Measurements from ENCODE around the gene BBLN.
"Not testable (repeated sequence)": the region's sequence is repeated elsewhere in the genome, so short reads cannot be mapped to it uniquely, and the experiment has no call there.

BBLN gene

DNA sequence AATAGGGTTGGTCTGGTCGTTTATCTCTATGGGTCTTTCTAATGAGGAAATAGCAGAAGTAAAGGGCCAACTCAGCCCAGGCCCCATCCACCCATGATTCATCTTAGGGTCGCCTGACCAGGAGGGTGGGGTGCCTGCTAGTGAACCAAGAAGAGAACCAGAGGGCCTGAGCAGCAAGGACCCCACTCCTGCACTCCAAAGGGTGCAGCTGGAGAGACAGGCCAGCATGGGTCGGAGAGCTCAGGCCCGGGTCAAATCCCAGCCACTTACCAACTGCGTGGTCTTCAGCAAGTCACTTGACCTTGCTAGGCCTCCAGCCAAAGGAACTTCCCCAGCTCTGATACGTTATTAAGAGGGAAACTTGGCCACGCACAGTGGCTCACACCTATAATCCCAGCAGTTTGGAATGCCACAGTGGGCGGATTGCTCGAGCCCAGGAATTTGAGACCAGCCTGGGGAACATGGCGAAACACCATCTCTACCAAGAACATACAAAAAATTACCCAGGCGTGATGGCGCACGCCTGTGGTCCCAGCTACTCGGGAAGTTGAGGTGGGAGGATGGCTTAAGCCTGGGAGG is 4.3 kb downstream of the BBLN start:
- no peak for DNase-seq

DNA sequence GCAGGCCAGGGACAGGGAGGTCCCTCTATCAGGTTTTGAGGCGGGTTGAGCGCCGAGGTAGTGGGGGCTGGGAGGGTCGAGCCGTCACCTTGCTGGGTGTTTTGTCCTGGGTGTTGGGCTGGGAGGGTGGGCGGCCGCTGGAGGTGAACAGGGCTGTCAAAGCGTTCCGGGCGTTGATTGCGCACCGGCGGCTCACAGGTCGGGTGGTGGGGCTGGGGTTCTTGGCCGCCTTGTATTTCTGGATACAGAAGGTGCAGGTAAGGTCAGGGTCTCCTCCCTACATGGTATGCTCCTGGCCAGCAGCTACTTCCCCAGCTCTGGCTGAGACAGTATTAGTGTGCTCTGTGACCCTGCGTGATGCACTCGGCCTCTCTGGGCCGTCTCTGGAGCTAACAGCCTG is 6.1 kb downstream of the BBLN start:
- DNase-seq = no peak

DNA sequence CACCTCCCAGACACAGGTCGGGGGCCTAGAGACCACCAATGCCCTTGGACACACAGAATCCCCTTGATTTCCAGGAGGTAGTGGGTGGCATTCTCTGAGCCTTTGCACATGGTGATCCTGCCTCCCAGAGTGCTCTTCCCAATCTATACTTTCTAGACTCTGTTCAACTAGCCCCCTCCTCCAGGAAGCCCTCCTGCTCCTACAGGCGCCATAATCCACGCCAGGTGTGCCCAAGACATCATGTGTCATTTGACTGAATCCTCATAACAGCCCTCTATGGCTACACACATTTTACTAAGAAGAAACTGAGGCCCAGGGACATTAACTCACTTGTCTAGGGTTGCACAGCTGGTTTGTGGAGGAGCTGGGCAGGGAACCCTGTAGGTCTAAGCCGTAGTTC is 7.1 kb downstream of the BBLN start:
- DNase-seq = no peak

DNA sequence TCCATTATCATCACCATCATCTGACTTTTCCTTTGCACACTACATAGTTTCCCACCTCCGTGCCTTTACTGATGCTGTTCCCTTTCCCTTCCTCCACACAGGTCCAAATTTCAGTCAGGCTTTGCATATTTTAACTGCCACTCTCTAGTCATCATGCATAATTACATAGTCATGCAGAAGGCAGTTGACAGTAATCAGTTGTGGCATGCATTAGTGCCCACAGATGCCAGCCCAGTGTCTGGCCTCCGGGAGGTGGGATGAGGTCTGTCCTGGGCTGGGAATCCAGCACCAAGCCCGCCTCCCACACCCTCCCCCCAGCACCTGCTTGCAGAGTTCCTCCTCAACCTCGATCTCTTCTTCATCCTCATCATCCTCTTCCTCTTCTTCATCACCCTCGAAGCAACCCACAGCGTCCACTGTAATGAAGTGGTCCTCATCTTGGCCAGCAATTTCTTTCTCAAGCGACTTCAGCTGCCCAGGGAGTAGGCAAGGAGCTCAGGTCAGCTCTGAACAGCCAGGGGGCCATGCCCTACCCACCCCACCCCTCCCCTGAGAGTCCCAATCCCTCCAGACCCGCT is 8.8 kb downstream of the BBLN start:
- DNase-seq = no peak

DNA sequence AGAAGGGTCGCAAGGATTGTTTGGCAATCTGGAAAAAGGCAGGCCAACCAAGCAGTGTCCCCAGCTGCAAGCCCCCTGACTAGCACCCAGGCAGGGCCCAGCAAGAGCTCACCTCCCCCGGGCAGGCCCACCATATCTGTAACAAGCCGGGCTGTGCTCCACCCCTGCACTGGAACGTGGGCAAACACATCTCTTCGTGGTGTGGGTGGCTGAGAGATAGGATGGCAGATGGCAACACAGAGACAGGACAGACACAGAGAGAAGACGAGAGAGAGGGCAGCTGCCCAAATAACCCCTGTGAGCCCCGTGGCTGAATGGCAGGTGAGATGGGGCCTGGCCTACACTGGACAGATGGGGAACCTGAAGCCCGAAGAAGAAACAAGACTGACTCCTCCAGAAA is 9.4 kb downstream of the BBLN start:
- DNase-seq = no peak

DNA sequence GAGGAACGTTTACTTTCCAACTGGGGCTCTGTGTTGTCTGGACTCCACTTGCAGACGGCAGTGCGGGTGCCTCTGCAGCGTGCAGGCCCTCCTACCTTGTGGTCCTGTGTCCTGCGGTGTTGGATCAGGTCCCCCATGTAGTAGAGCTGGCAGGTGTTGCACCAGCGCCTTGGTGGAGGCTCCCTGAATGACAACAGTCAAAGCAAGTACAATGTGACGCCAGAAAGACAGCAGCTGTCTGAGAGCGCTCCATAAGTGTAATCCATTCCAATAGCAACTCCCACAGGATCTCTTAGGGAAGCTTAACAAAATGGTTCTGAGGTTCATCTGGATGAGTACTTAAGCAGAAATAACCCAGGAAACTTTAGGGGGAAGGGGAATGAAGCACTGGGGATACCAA is 9.9 kb downstream of the BBLN start:
- DNase-seq = no peak

DNA sequence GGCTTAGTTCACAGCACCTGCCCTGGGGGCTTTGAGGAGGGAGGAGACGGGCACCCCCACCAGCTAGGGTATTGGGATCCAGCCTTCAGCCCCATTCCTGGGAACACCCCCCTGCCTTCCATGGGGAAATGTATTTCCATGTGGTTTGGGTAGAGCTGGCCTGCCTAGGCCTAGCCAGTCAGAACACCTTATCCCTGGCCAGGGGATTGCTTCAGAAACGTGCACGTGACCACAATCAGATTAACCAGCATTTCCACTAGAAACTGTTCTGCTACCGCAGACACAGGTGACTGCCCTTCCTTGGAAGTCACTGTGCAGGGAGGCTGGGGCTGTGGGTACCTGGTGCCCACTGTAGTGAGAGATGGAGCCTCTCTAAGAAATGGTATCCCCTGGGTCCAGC is 14.0 kb downstream of the BBLN start:
- no peak for DNase-seq

DNA sequence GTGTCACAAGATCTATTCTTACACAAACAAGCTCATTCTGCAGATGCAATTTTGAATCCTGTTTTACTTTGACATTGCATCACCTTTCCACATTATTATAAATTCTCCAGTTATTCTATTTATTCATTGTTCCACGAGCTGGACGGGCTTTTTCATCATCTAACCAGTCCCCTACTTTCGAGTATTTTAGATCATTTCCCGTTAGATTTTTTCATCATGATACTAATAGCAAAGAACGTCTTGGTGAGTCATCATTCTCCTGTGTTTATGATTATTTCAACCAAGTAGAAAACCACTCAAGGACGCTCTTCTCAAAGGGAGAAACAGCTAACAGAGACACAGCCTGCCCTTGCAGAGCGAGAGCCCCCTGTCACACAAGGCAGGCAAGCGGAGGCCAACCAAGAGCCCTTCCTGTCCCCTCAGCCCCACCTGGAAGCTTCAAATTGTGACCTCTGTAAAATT is 15.1 kb downstream of the BBLN start:
- DNase-seq = no peak

DNA sequence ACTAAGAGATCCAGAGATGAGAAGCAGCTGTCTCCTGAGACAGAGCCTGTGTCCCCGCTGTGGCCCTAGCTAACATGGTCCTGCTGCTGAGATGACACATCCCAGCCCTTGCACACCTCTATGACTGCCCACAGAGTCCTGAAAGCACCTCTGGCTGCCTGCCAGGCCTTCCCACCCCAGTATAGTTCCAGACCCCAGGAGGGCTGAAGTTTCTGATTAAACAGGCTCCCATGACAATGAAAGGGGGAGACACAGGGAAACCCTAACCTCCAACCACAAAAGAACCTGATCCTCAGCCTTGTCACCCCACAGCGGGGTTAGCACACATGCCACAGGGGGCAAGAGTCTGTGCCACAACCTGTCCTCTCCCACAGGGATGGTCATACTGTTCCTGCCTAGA is 15.7 kb downstream of the BBLN start:
- no peak for DNase-seq

DNA sequence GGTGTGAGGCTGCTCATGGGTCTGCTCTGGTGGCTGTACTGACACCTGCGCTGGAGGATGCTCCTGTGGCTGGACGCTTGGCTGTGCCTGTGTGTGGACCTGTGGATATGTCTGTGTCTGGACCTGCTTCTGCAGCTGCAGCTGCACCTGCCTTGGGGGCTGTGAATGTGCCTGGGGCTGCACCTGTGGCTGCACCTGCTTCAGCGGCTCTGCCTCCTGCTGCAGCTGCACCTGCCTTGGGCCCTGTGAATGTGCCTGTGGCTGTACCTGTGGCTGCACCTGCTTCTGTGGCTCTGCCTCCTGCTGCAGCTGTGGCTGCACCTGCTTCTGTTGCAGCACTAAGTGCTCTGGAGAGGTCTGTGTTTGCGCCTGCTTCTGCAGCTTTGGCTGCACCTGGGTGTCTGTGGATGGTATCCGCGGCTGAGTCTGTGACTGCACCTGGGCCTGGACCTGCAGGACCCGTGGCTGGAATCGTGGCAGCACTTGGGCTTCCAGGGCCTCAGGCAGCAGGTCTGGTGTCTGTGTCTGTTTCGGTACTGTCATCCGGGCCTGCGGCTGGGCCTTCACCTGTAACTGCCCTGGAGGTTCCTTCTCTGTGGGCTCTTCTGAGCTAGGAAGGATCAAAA is 18.9 kb downstream of the BBLN start:
- DNase-seq = no peak

DNA sequence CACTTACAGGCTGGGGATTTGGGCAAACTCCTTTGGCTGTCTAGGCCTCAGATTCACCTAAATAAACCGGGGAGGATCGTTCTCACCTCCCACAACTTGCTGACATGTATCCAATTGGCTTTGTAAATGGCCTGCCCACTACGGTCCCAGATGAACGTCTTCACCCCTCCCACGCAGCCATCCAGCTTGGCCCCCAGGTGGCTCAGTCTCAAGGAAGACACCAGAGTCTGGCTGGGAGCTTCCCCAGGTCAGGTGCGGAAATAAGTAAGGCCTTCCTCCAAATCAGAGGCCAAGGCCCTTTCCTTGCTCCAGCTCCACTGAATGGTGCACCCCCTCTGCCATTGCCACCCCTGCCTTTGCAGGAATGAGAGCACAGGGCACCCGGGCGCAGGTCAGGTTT is 19.9 kb downstream of the BBLN start:
- no peak for DNase-seq

DNA sequence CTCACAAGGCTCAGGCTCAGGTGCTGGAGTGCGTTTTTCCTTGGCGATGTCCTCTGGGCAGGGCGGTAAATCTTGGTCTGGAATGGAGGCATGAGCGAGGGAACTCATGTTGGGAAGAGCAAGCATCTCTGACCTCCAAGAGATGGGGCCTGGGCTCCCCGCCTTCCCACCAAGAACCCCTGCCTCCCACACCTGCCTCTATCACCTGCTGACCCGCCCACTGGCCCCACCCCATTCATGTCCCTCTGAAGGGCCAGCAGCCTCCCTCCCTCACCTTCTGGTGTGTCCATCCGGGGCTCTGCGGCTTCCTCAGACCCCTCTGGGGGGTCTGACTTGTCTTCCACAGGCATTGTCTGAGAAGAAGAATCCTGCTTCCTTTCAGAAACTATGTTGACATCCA is 20.4 kb downstream of the BBLN start:
- DNase-seq = no peak

DNA sequence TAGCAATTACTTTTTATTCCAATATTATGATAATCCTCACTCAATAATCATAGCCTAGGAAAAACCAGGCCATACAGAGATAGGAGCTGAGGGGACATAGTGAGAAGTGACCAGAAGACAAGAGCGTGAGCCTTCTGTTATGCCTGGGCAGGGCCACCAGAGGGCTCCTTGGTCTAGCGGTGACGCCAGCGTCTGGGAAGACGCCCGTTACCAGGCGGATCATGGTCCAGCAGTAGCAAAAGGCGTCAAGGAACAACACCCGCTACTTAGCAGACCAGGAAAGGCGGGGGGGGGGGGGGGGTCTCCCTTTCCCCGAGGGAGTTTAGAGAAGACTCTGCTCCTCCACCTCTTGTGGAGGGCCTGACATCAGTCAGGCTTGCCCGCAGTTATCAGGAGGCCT is 21.4 kb downstream of the BBLN start:
- DNase-seq = not testable (repeated sequence)

DNA sequence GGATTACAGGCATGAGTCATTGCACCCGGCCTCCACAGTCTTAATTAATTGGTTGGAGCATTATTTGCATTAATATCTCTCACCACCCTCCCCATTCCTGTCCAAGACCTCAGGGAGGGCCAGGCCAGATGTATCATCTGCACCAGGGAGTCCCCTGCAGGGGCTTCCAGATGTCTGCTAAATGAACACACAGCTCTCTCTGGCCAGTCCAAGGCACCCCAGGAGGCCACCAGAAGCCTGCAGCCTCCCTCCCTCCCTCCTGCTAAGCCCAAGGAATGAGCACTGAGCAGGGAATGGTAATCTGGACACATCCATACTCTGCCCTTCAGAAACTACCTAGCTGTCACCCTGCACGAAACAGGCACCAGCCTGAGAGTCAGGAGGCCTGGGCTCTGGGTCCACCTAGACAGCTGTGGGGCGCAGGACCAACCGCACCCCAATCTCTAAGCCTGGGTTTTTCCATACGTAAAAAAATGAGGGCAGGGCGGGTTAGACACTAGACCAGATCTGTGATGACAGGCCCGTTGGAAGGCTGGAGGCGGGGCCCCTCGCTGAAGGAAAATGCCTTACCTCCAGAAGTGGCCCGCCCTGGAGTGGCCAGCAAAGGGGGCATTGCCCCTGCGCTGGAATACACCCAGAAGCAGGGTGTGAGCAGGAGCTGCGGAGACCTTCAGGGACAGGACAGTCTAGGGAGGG is 23.0 kb downstream of the BBLN start:
- DNase-seq = no peak

DNA sequence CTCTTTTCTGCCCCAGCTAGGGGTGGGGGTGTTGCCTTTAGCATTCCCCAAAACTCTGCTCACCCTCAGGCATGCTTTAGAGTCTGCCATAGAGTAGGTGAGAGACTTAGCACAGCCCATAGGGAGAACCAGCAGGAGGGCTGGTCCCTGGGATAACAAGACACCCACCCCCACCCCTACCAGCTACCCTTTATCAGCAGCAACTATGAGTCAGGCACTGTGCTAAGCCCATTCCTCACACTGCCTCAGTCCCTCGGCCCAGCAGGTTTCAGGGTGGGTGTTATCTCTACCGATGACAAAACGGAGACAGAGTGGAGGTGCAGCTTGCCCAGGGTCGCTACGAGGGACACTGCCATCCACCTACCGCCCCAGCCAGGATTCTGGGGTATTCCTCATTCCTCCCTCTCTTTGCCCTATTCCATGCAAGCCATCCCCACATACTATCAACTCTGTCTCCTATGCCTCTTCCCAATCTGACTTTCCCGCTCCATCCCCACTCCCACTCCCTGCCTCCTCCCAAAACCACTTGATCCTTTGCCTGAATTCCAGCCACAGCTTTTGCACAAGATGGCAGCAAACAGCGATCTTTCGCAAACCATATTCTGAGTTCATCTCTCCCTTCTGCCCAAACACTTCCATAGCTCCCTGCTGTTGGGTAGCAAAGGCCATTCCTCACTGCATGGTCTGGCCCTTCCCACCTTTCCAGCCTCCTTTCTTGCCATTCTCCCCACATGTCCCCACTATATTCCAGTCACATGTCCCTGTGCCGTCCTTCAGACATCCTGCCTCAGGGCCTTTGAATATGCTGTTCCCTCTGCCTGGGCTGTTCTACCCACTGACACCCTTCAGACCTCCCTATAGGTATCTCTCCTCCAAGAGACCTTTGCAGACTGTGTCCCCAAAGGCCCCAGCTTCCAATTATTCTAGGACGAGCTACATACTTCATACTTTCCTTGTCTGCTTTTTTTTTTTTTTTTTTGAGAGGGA is 26.2 kb downstream of the BBLN start:
- DNase-seq = no peak

DNA sequence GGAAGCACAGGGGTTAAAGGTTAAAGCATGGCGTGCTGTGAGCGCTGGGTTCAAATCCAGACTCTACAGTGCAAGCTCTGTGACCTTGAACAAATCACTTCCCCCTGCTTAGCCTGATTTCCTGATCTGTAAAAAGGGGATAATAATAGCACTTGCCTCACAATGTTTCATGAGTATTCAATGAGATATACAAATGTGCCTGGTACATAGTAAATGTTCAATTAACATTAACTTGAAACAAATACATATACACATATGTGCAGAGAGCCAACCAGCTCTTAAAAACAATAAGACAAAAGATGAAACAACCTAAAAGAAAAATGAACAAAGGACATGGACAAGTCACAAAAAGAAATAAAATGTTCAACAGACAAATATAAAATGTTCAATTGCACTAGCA is 27.3 kb downstream of the BBLN start:
- DNase-seq = no peak

DNA sequence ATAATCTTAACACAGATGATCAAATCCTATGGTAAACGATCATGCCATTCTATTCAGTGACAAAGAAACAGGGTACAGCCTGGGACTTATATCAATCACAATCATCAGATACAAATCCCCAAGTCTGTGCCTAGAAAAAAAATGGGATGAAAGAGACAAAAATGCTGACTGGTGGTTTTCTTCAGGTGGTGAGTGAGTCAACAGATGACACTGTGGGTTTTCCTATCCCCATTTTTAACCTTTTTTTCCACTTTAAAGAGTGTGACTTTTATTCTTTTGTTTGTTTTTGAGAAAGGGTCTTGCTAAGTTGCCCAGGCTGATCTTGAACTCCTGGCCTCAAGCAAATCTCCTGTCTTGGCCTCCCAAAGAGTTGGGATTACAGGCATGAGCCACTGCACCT is 28.1 kb downstream of the BBLN start:
- DNase-seq = no peak

DNA sequence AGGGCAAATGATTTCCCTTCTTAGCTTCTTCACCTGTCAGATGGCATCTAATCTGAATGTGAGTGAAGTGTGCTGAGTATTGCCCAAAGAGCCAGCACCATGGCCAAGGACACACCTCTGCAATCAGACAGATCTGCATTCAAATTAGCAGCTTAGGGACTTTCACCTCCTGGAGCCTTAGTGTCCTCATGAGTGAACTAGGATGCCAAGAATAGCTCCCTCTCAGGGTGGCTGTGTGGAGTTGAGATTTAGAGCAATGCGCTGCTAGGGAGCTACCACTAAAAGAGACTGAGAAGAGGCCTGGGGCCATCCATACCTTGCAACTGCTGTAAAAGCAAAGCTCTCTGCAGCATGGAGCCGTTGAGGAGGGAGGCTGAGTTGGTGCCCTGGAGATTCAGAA is 29.9 kb downstream of the BBLN start:
- no peak for DNase-seq

DNA sequence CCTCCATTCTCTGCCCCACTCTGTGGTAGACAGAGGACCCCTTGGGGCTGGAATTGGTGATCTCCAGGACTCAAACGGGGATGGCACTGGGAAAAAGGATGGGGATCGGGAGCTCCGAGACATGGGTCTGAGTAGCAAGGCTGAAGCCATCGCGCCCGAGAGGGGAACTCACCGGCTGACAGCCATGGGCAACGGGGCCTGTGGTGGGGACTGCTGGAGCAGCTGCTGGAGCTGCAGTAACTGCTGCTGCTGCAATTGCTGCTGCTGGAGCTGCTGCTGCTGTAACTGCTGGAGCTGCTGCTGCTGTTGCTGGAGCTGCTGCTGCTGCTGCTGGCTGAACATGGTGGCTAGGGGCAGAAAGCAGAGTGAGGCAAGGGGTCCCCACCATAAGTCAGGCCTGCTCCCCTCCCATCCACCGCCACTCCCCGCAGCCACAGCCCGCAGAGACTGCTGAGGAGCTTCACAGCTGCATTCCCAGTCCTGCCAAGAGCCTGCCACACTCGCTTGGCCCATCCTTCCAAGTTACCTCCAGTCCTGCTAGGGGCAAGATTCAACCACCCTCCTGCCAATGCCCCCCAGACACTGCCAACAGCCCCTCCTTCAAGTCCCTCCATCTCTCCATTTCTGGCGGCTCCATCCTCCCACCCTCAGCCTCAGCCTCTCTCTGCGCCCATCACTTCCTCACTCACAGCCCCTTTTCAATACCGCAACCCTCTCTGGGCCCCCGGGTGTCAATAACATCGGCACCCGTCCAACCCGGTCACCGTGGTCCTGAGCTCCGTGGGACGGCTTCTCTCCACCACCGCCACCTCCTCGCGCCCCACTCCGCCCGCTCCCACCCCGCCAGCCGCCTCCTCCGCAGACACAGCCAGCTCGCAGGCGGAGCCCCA is 30.7 kb downstream of the BBLN start:
- DNase-seq = no peak

DNA sequence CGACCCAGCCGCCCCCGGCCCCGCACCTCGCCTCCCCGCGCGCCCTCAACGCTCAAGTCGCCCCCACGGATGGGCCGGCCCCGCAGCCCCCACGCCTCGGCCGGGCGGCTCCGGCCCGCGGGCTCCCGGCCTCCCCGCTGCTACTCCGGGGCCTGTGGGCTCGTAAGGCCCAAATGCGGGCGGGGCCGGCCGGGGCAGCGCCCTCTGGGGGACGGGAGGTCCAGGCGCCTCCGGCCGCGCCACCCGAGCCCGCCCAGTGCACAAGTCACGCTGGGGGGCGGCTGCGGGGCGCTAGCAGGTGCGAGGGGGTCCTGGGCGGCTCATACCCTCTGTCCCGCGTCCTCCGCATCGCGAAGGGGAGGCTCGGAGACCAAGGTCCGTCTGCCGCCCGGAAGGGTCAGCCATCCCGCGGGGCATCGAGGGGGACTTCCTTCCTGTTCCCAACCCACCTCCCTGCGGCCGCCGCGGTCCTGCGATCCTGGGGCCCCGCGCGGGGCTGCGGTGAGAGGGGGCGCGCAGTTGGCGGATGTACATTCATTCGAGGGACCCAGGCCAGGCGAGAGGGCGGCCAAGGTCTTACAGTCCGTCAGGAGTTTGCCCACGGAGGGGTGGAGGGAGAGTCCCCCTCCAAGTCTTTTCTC is 31.5 kb downstream of the BBLN start, which contains the start of gene CIZ1:
CIZ1 (minus strand) TSS at position 167 of the 641 bp plus-strand sequence. CDS start 715 bp downstream, outside the sequence.
- peak; percentile 67 to 74 for DNase-seq

All from CD4-positive, alpha-beta T cell treated with Interleukin-4 for 1 hour (primary cell).